ENCODE measurements around the gene PISD. TPM values are rescaled to one million over a fixed set of nuclear protein-coding genes. Genes with fewer than 3 reads are reported as not detected.

Gene PISD
- total RNA-seq, 1 donor from 2014 or later: 30.8 TPM

DNA sequence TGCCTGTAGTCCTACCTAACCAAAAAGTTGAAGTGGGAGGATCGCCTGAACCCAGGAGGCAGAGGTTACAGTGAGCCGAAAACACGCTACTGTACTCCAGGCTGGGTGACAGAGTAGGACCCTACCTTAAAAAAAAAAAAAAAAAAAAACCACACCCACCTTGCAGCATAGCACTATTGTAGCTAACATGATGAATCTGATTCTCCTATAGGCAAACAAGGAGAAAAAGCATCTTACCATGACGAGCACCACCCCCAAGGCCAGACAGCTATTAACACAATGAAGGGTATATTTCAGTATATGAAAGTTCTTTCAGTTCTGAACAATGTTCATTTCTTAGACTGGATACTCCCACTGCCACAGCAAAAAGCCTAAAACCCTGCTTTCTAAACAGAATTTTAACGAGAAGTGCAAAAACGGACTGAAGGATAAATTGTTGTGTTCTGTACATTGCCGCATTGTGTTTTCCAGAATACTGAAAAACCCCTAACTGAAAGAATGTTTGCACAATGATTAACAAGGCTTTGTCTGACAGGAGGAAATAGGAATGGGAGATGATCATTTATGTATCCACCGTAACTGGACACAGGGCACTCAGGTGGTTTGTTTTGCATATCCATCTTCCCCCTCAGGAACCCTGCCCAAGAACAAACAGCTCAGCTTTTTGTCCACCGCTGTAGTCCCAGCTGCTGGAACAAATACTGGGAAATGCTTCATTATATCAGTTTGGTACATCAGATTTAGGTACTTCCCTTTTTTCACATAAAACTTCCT lies 8.9 kb downstream of the PISD start:
- intact Hi-C loops (cut with micrococcal nuclease): no loop called here

DNA sequence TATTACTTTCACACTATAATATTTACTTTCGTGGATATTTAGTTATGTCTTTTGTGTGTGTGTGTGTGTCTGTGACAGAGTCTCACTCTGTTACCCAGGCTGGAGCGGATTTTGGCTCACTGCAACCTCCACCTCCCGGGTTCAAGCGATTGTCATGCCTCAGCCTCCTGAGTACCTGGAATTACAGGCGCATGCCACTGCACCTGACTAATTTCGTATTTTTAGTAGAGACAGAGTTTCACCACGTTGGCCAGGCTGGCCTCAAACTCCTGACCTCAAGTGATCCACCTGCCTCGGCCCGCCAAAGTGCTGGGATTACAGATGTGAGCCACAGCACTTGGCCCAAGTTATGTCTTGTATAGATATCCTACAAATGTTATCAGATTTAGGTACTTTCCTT lies 9.9 kb downstream of the PISD start:
- intact Hi-C loops (cut with micrococcal nuclease): no loop called here

DNA sequence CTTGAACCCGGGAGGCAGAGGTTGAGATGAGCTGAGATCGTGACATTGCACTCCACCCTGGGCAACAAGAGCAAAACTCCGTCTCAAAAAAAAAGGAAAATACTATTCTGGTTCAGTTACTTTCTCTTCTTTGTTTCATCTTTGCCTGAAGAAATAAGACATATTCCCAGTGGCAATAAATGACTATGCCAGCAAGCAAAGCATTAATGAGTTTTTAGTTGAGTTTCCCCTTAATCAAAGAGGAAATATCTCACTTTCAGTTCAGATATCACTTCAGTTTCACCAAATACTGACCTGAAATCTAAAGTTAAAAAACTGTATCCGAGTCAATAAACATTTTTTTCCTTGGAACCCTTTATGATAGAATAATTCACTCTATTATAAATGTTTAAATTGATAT lies 10.4 kb downstream of the PISD start:
- intact Hi-C loops (cut with micrococcal nuclease): no loop called here

DNA sequence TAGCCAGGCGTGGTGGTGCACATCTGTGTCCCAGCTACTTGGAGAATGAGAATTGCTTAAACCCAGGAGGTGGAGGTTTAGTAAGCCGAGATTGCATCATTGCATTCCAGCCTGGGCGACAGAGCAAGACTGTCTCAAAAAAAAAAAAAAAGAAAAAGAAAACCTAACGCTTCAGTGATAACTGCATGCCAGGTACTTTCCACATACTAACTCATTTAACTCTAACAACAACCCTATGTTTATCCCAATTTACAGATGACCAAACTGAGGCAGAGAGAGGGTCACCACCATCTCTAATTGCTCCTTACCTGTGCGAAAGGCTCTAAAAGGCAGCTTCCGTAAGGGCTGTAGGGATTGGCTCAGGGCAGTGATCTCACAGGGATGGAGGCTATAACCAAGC lies 11.6 kb downstream of the PISD start:
- intact Hi-C loops (cut with micrococcal nuclease): no loop called here

DNA sequence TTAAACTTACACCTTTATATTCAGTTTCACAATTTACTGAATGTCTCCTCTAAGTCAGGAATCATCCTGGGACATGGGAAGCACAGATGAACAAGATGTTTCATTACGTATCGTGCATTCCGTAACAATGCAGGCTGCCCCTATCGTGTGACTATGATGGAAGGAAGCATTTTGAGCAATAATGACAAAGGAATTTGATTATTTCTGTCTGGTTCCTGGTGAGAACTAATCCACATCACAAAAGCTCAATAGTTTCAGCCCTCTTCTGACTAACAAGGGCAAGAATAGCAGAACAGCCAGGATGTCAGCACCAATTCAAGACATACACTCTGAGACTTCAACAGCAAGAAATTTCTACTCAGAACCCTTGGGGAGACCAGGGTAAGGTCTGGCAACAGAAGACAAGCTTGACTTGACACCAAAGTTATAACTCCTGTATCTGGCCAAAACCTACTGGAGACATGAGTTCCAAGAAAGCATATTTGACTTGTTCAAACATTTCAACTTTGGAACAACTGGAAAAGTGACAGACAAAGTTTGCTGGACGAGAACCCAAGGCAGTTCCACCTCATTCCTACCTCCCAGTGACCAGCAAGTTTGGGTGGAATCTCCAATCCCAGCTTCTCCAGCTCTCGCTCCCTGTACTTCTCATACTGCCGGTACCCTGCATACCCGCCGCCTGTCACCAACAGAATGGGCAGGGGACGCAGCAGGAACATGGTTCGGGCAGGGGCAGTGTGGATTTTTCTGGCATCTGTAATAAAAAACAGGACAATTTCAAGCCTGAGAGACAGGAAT lies 14.3 kb downstream of the PISD start:
- intact Hi-C loops (cut with micrococcal nuclease): no loop called here

DNA sequence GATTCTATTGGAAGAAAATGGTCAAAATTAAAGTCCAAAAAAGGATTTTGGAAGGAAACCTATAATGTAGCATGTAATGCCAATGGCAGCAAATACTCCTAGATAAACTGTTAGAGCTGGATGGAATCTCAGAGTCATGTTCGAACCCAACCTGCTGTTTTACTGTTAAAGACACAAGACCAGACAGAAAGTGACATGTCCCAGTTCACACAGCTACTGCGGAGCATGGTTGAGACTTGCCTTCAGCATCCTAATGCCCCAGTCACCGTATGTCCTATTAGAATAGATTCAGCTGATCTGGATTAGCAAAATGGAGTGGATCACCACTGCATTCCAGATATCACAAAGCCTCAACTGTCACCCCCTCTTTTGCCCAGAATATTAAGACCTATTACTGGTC lies 14.9 kb downstream of the PISD start:
- intact Hi-C loops (cut with micrococcal nuclease): no loop called here

DNA sequence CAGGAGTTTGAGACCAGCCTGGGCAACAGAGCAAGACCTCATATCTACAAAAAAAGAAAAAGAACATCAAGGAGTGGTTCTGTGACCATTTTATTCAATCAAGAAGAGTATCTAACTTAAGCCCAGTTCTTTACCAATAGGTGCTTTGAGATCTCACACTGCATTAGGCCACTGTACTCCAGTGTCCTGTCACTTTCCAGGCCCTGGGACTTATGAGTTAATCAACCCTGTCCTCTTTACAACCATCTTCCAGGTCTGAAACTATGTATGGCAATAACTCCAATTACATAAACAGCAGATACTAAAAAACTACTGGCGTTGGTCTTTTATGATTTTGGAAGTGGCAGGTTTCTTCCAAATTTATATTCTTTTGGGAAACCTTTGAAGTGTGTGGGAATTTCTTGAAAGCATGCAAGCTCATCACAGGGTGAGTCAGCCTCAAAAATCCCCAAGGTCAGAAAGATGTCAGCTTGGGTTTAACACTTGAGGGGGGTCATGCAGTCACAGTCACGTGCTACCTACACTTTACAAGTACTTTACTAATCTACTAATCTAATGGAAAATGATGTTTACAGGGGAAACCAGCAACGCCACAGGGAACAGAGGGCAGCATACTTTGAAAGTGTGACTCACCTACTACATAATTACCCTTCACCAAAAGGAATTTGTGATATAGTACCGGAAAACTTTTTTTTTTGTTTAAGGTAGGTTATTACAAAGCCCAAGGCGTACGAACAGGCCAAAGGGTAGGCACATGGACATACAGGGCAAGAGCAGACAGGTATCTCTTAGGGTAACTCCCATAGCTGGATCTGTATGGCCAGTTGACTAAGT lies 15.6 kb downstream of the PISD start:
- intact Hi-C loops (cut with micrococcal nuclease): no loop called here

DNA sequence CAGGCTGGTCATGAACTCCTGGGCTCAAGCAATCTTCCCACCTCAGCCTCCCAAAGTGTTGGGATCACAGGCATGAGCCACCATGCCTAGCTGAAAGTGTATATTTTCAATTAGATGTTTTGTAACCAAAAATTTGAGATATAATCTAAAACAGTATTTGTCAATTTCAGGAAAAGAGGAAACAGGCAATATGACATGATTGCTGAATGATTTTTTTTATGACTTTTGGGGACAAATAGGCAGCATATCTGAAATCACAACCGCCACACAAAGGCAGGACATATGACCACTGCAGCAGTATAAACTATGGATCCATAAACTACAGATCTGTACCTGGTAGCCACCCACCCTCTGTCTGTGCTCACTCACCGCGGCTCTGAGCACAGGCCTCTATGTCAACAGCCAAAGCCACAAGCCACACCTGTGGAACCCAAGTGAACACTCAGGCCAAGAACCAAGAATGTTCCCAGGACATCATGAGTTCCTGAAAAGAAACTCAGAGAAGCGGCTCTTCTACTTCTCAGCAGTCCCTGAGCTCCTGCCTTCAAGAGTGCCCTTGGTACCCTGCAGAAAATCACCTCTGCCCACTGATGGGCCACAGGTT lies 22.5 kb downstream of the PISD start:
- intact Hi-C loops (cut with micrococcal nuclease): loop anchor here (10.0 kb wide), 1 partner anchor 555 kb away; the partner anchor contains the start of gene SMTN

DNA sequence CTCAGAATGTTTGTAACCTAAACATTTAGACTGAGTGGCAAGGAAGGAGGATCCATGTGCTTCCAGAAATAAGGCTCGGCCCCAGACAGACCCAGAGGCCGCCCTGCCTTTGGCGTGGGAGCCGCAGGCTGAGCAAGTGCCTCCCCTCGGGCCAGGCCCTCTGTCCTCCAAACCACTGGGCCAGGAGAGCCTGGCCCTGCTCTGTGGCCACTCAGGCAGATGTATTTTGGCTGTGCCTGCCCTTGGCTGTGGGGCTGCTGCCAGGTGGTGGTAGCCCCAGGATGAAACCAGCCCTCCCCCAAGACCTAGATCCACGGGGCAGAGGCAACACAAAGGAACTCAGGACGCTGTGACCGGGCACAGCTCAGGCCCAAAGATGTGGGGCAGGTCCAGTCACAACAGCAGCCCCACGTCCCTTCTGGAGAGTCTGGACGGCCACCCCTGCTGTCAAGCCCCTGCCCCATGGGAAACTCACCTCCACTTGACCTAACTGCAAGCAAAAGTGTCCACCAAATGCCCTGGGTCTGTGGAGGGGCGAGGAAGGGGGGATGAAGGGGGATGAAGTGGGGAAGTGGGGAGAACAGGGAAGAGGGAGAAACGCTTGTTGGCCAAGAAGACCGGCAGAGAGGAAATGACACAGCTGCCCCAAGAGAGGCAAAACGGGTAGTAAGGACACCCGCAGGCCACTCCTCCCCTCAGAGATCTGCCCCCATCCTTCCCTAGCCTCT lies 24.0 kb downstream of the PISD start:
- intact Hi-C loops (cut with micrococcal nuclease): loop anchor here (10.0 kb wide), 1 partner anchor 553 kb away; the partner anchor contains the start of gene SMTN

DNA sequence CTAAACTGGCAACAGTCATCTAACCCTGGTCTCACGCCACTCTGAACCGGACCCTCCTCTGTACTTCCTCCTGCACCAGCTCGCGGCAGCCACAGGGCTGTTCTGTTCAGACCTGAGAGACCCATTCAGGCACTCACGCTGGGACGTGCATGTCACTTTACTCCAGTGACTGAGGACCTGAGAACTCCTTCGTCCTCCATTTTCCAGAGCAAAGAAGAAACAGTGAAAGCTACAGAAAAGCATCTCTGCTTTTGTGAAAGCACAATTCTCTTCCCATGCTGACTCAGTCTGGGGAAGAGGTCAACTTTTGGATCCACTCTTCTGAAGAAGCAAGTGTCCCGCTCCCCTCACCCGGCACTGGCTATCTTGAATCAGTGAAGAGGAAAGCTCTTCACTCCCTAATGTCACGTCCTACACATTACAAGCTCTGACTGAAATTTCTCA lies 24.5 kb downstream of the PISD start:
- intact Hi-C loops (cut with micrococcal nuclease): loop anchor here (10.0 kb wide), 1 partner anchor 553 kb away; the partner anchor contains the start of gene SMTN

DNA sequence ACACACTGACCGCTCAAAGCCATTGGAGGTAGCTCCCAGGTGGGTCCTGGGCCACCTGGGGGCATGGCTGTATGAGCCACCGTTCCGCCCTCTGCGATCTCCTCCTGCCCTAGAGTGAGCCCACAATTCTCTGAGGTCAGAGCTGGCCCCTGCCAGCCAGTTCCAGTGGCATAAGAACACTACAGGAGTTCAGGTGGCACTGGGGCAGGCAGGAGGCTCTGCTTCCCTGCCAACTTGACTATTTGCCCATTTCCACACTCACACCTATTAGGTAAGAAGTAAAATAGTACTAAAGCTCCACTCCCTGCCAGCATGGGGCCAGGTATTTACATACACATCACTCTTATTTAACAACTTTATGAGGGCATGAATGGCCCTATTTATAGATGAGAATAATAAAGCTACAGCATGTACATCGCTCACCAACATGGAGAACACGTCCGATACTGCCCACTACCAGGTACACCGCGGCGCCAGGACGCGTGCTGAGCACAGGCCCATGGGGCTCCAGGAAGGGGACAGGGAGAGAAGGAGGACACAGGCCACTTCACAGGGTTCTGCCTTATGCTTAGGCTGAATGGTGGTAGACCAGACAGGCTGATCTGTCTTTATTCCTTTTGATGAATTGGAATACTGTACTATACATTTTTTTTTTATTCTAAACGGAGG lies 26.2 kb downstream of the PISD start:
- intact Hi-C loops (cut with micrococcal nuclease): loop anchor here (10.0 kb wide), 1 partner anchor 551 kb away; the partner anchor contains the start of gene SMTN

DNA sequence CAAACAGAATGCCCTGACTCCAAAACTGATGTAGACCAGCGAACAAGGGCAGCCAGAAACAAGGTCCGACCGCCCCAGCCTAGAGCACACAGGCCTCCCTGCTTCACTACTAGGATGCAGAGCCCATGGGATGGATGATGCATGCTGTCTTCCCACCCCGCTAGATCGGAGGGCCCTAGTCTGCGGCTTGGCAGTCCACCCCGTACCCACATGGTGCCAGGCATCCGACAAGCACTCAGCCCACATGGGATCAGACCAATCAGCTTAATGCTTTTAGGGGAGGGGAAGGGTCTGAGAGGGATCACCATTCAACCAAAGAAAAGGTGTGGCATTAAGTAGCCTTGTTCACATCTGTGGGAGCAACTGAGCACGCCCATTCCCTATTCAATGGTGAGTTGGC lies 30.6 kb downstream of the PISD start:
- intact Hi-C loops (cut with micrococcal nuclease): loop anchor here (2.0 to 10.0 kb wide), 3 partner anchors 49 to 547 kb away; partner anchors contain the start of genes PIK3IP1 and SMTN

DNA sequence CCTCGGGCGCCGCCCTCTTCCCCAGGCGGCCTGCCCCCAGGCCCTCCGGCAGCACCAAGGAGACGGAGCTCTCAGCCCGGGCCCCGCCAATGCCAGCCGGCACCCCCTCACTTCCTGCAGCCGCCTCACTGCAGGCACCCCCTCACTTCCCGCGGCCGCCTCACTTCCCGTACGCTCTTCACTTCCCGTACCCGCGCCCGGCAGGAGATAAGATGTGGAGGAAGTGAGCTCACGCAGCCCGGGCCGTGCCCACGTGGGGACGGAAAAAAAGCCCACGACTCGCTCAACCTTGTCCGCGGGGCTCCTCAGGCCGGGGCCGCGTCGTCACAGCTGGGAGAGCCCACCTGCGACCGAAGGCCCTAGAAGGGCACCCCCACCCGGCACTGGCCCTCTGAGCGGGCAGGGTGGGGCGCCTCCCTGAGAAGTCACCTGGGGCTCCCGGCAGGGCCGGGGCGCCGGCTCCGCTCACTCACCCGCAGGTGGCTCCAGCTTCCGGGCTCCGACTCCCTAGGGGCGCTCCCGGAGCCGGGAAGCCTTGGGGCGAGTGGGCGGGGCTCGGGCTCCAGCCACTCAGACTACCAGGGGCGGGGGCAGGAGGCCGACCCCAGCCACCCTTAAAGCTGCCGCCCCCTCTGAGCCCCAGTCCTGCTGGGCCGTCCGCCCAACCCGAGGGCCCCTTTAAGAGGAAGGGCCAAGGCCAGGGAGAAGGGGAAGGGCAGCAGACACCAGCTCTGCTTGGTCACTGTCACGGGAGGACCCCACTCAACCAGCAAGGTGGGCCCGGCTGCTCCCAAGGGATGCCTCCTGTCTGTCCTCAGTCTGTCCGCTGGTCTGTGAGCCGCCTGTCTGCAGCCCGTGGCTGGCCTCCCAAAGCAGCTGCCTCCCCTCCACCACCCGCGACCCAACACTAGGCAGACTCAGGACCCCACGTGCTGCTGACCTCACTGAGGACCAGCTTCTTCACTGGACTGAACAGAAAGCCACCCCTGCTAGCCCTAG lies 31.4 kb downstream of the PISD start:
- intact Hi-C loops (cut with micrococcal nuclease): loop anchor here (1.0 to 10.0 kb wide), 6 partner anchors 32 to 546 kb away; partner anchors contain the start of genes DRG1, EIF4ENIF1, PIK3IP1 and PISD

DNA sequence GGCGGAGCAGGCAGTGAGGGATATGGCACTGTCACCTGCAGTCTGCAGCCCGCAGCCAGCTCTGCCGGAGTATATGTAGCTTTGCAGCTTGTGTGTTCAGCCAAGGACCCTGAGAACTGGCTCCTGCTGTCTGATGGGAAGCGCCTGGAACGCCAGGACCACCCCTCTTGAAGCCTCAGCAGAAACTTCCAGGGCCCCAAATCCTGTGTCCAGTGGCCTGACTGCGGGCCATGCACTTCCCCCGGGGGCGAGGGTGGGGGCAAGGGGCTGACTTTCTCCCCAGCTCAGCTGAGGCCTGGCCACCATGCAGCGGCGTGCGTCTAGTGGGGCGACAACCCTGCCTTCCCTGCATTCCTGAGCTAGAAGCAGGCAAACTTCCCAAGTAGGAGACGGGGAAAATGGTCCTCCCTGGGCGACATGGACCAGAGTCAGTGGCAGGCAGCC lies 32.3 kb downstream of the PISD start:
- intact Hi-C loops (cut with micrococcal nuclease): loop anchor here (1.0 to 10.0 kb wide), 6 partner anchors 33 to 545 kb away; partner anchors contain the start of genes DRG1, EIF4ENIF1, PIK3IP1 and PISD

DNA sequence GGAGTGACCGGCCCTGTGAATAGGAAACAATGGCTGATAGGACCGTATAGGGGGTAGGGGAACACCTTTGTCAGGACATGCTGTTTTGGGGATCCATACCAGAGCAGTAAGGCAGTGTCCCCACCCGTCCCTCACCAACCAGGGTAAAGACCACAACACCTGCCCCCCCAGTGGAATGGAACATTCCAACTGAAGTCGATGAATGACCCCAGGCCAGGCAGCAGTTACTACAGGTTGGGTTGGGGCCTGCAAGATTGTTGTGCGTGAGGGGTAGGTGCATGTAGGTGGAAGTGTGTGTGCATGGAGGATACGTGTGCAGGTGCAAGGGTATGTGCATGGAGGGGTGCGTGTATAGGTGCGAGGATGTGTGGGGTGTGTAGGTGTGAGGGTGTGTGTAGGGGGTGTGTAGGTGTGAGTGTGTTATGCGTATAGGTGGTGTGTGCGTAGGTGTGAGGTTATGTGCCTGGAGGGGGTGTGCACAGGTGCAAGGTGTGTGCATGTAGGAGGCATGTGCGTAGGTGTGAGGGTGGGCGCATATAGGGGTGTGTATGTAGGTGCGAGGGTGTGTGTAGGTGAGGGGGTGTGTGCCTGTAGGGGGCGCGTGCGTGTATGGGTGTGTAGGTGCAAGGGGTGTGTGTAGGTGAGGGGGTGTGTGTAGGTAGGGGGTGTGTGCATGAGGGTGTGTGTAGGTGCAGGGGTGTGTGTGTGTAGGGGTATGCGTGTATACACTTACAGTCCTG lies 32.9 kb downstream of the PISD start:
- intact Hi-C loops (cut with micrococcal nuclease): no loop called here

DNA sequence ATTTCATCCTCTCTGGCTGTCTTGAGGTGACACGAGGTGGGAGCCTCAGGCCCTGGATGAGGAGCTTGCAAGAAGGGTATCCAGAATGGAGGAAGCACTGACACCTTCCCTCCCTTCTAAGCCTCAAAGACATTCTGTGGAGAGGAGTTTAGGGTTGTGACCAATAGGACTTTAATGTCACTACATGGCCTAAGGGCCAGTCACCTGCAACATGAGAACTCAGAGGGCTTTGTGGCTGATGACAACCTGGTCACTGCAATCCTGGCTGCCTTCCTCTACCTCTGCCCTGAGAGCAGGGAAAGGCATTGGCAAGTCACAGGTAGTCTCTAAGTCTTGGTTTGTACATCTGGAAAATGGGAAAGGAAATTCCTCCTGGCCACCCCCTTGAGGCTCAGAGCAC lies 33.7 kb downstream of the PISD start:
- intact Hi-C loops (cut with micrococcal nuclease): no loop called here

DNA sequence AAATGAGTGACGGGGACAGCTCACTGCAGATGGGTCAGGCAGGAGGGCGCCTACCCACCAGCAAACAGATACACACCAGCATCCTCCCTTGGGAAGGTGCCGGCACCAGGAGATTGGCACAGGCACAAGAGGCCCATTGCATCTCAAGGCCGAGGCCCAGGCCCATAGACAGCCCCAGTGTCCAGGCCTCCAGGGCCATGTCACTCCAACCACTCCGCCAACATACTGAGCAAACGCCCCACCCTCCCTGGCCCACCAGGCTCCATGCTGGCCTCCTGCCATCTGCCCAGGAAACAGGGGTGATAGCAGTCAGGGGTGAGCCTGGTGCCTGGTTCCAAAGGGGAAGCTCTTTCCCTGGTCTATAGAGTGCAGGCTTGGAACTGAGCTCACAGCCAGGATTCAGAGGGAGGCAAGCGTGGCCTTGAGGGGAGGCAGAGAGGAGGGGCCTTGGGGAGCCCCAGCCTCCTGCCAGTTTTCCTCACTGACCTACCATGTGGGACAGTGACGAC lies 34.7 kb downstream of the PISD start:
- intact Hi-C loops (cut with micrococcal nuclease): no loop called here
